Activated CD4-positive, alpha-beta T cell treated with anti-CD3 and anti-CD28 coated beads, Interleukin-10, Interleukin-2, amounts not matched to agents 100 ng/mL and 50 ng/mL, durations not matched to agents 16 hours and 8 hours (primary cell): Measurements from ENCODE around the gene RGS7.
"Not testable (repeated sequence)": the region's sequence is repeated elsewhere in the genome, so short reads cannot be mapped to it uniquely, and the experiment has no call there.

Source experiments
- DNase-seq: peaks from one replicate; pipeline ENCODE4 v3.0.0-alpha.2; 2020

Gene RGS7

GRCh38 chr1:240816472-240816871, 540.5 kb downstream of the RGS7 start:
- DNase-seq, result no peak

DNA sequence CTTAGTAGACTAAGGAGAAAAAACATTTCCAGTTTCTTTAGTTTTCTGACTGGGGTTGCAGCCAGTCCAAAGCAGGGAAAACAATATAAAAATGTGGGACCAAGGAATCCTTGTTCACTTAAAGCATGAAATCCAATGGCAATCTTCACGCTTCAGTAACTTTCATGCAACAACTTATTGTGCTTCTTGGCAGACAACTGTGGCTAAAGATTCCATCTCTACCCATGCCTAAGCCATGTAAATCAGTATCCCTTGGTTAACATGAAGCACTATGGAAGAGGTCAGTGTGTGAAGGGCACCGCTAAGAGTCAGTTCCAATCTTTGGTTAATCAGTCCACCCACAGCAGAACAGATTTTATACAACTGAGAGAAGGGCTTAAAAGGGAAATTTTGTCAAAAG, 543.3 kb downstream of the RGS7 start:
- no peak for DNase-seq

GRCh38 chr1:240811256-240811655, 545.7 kb downstream of the RGS7 start:
- no peak for DNase-seq

DNA sequence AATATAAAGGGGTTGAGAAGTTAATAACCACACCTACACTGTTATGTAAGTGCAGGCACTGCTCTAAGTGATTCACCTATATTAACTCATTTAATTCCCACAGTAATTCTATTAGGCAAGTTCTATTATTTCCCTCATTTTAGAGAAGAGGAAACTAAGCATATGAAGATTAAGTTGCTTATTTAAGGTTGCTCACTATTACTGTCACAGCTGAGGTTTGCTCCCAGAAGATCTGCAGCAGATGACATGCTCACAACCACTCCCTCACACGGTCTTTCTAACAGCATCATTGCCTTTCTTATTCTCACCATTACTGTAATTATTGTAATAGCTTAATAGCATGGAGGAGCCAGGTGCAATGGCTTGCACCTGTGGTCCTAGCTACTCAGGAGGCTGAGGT, 548.6 kb downstream of the RGS7 start:
- DNase-seq, result no peak

DNA sequence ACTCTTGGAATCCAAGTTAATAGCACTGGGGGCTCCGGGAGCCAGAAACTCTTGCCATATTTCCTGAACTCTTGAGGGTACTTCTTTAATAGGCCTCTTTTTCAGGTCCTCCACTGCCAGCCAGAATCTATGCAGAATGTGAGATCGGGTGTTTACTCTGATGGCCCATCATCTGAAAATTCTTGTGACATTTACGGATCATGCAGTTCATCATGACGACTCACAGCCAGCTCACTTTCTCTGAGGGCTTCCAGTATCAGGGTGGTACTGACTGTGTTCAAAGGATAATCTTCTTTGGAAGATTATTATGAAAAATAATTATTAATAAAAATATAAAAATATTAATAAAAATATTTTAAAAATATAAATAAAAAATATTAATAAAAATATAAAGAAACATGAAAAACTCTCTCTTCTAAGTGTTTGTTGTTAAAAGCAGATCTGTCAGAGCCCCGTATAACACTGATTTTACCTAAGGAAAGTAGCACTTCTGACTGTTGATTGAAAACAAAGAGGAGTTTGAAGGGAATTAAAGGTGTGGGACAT, 550.7 kb downstream of the RGS7 start:
- no peak for DNase-seq

GRCh38 chr1:240804475-240804874, 552.5 kb downstream of the RGS7 start:
- no peak for DNase-seq

- DNase-seq, result no peak
Measured at GRCh38 chr1:240803151-240803550, 553.9 kb downstream of the RGS7 start.

DNA sequence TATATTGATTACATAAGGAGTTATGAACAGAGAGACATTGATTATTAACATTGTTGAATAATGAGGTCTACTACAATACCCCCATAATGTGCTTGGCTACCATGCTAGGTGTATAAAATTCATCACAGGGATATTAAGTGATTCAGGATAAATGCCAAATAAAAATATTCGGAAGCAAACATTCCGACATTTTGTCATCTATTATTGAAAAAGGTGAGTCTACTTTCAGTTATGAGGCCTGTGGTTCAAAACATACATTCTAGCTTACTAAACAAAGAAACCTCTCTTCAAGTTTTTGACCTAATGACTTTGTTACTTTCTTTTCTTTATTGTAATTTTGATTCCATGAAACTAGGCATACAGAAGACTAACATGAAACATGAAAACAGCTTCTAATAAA, 554.7 kb downstream of the RGS7 start:
- DNase-seq, result no peak

DNA sequence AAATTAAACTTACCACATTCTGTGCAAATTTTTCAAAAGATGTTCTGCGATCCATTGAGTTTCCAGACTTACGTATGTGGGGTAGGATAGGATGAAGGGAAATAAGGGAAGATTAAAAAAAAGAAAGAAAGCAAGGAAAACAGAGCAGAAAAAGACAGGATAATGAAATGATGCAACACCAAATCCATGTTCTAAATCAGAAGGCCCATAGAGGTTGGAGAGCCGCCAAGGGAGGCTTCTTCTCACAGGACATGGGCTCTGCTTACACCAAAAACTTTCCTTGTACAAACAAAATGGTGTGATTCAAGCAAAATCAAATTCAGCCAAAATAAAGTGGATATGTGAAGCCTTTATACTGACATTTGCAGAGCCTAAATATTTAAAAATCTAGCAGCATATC, 555.6 kb downstream of the RGS7 start:
- no peak for DNase-seq

DNA sequence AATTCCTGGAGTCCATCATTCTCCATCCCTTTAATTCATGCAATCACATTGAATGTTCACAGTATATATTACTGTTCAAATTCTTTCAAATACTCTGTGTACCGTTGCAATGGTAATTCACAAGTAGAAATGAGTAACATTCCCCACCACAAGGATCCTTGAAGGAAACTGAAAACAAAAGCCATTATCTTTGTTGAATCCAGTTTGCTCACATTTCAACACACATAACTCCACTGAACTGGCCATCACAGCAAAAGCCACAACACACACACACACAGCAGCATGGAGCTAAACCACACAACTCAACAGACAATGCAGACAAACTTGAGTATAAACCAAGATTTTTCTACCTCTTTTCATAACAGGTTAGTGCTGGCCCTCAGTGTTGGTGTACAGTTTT, 556.7 kb downstream of the RGS7 start:
- no peak for DNase-seq

DNA sequence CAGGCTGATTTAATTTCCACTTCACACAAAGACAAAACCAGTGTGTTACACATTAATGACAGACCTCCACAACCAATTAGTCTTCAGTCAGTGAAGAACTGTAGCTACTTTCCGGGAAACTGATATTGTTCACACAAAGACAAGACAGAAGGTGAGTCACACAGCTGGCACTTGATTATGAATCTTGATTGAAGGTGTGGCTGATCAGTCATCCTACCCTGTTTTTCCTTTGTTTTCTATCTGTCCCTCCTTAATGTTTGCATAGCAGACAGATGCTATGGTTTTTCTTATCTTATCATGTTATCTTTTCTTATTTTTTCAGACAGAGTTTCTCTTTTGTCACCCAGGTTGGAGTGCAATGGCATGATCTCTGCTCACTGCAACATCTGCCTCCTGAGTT, 560.0 kb downstream of the RGS7 start:
- peak; percentile 8 for DNase-seq

DNA sequence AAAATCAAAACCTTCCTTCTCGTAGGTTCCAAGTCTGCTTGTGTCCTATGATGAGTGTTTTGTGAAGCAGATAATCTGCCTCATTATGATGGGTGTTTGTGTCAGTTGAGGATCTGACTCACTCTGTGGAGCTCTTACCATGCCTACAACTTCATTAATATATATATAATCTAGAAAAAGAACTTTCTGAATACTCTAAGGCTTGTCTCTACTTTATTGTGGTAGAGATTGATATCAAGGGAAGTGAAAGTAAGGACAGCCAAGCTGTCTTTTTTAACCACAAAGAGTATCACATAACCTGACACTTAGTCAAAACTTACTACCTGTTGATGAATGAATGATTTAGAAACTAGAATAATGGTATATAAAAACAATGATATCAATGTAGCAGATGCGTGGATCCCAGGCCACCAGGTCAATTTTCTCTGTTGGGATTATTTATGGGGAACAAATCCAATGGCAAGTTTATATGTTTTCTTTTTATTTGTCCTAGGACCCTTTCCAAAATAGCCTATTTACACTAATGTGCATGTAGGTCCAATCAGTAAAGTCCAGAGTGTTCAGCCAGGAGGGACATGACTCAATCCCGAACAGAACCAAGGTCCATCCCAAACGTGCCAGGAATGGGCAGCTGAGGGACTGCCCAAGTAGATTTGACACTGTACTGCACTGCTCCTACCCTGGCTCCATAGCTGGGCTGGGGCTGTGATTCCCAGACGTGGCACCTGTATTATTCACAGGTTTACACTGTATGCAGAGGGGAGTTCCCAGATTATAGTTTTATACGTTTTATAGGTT, 562.8 kb downstream of the RGS7 start:
- peak; percentile 57 for DNase-seq

- no peak for DNase-seq
Measured at GRCh38 chr1:240792915-240793529, 564.0 kb downstream of the RGS7 start.

DNA sequence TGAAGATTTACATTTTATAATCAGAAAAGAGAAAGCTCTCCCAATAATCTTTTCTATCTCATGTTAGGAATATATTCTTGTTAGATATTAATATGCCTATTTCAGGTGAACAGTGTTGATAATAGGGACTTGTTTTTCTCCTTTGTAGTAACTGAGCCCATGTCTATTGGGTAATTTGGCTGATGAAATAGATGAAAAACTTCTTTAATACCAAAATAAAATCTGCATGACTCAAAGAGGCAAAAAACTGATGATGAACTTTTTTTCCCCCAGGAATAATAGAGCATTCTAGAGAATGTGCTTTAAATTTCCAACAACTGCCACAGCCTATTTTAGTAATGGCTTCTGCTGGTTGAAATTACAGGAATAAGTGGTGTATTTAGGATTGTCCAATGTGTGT, 566.1 kb downstream of the RGS7 start:
- no peak for DNase-seq

- DNase-seq, result no peak
Measured at GRCh38 chr1:240786880-240787279, 570.1 kb downstream of the RGS7 start.

DNA sequence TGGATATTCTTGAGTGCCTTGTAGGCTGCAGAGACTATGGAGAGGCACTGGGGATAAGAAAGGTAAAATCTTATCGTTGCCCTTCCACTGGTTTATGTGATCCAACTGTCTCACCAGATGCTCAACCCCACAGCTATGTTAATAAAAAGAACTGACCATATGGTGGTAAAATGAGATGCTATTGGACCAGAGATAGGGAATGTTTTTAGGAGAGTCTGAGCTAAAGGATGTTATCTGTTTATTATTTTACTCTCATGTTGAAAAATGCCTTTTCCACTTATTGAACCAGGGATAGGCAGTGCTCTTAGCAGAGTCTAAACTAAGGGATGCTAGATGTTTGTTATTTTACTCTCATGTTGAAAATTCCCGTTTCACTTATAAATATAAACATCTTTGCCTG, 572.2 kb downstream of the RGS7 start:
- no peak for DNase-seq

GRCh38 chr1:240783728-240784137, 573.3 kb downstream of the RGS7 start:
- not testable (repeated sequence) for DNase-seq

DNA sequence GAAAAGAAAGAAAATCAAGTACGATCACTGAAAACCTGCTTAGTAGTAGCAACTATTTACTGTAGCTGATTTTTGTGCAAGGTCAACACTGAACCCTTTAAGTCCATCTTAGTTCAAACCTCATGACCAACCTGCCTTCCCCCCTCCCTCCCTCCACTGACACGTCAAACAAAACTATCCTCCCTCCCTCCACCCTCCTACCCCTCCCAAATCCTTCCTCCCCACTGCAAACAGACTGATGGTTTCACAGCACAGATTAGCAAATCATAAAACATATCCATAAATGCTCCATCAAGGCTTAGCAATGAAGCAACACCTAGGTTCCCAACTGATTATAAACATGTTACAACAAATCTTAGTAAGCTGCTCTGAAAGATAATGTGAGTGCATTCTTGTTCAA, 580.8 kb downstream of the RGS7 start:
- no peak for DNase-seq

GRCh38 chr1:240772131-240772530, 584.9 kb downstream of the RGS7 start:
- DNase-seq, result no peak

- no peak for DNase-seq
Measured at GRCh38 chr1:240771450-240771849, 585.6 kb downstream of the RGS7 start.

DNA sequence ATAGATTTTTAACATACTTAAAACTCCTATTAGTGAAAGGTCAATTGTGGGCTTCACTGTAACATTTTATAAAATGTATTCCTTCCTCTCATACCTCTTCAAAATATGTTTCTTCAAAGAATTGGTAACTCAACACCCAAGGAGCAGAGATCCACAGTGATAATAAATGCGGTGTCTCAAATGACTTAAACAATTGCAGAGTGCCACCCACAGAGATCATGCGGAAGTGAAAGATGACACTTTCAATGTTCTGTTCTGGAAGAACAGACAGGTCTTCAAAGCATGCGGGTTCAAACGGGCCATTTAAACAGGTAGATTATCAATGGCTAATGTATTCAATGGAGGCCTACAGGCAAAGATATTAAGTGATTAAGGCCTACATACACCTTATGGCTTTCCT, 588.0 kb downstream of the RGS7 start:
- DNase-seq, result no peak

DNA sequence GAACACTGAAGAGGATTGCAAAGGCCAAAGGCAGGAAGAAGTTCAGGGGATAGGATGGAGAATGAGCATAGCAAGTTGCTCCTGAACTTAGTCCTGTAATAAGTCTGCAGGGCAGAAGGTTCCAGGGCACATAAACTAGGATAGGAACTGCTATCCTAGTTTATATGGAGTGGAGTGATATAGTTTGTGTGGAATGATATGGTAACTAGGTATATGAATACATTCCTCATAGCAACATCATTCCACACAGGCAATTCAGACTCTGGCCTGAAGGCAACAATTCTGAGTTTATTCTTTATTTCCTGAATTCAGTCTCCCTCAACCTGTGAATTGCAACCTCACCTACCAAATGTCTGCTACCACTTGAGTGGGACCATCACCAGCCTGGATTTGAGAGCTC, 590.2 kb downstream of the RGS7 start:
- DNase-seq, result no peak

- DNase-seq, result no peak
Measured at GRCh38 chr1:240765732-240766363, 591.2 kb downstream of the RGS7 start.

GRCh38 chr1:240763771-240764170, 593.2 kb downstream of the RGS7 start:
- DNase-seq, result no peak
